Activated CD8-positive, alpha-beta T cell treated with anti-CD3 and anti-CD28 coated beads, Interleukin-2, amount 10 ng/mL, durations not matched to agents 7 days and 5 days (primary cell): ENCODE measurements around the gene CEP104. TPM values are rescaled to one million over a fixed set of nuclear protein-coding genes. Genes with fewer than 3 reads are reported as not detected.
"Not testable (repeated sequence)": the region's sequence is repeated elsewhere in the genome, so short reads cannot be mapped to it uniquely, and the experiment has no call there.

Experiments used
- ATAC-seq: fragments of 150-1000 bp; cut with Tn5 transposase; one replicate; pipeline ENCODE4 v1.10.0; 2021; ENCODE audit warnings: moderate library complexity
- CTCF ChIA-PET: fragments of 350-600 bp; sonication (Branson Sonifier 250); formaldehyde crosslinking; loops from one replicate; lab custom pipeline; 2021; ENCODE audit warnings: antibody characterized with exemption; lab: Charles Lee
- POLR2A ChIA-PET: fragments of 350-600 bp; sonication (Branson Sonifier 250); formaldehyde crosslinking; loops from one replicate; lab custom pipeline; 2021; ENCODE audit warnings: antibody characterized with exemption; lab: Charles Lee
- DNase-seq: peaks from one replicate; pipeline ENCODE4 v3.0.0-alpha.2; 2020
- H3K27ac Mint-ChIP-seq: one replicate; pipeline ENCODE4 v1.8.0; 2021; ENCODE audit warnings: mild to moderate bottlenecking, mixed read lengths
- H3K27me3 Mint-ChIP-seq: one replicate; pipeline ENCODE4 v1.8.0; 2021; ENCODE audit warnings: low read depth, mixed read lengths
- H3K36me3 Mint-ChIP-seq: one replicate; pipeline ENCODE4 v1.8.0; 2021; ENCODE audit warnings: low read depth, mixed read lengths
- H3K4me1 Mint-ChIP-seq: one replicate; pipeline ENCODE4 v1.8.0; 2021; ENCODE audit warnings: low read depth, mixed read lengths
- H3K4me3 Mint-ChIP-seq: one replicate; pipeline ENCODE4 v1.8.0; 2021; ENCODE audit warnings: mild to moderate bottlenecking, mixed read lengths
- H3K9me3 Mint-ChIP-seq: one replicate; pipeline ENCODE4 v1.8.0; 2022; ENCODE audit warnings: mixed read lengths; ENCODE audit not compliant: insufficient read depth
- total RNA-seq, 2 experiments: library from RNA; stranded (reverse); gene quantifications; one replicate each; pipeline ENCODE4 v1.2.3, GENCODE V29; 2021

CEP104 gene
- total RNA-seq, 2 experiments from 2014 or later = 41.2 to 47.0 TPM

DNA sequence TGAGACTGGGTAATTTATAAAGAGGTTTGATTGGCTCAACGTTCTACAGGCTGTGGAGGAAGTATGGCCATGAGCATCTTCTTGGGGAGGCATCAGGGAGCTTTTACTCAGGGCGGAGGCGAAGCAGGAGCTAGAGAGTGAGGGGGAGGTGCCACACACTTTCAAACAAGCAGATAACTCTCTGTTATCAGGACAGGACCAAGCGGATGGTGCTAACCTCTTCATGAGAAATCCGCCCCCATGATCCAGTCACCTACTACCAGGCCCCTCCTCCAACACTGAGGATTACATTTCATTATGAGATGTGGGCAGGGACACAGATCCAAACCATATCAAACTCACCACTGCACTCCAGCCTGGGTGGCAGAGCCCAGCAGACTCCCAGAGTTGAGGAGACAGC is 49.2 kb downstream of the CEP104 start:
- peaks cover under 1% of the 10 kb centered on the region for H3K27me3 Mint-ChIP-seq
- no peaks in the 10 kb centered on the region for H3K36me3 Mint-ChIP-seq
- no peak for ATAC-seq
- POLR2A ChIA-PET = no interaction called here
- no peak for DNase-seq
- no peak overlapping the region for H3K4me3 Mint-ChIP-seq
- CTCF ChIA-PET = no interaction called here
- H3K27ac Mint-ChIP-seq = no peak overlapping the region
- peaks cover 5% of the 10 kb centered on the region for H3K4me1 Mint-ChIP-seq
- no peaks in the 10 kb centered on the region for H3K9me3 Mint-ChIP-seq

DNA sequence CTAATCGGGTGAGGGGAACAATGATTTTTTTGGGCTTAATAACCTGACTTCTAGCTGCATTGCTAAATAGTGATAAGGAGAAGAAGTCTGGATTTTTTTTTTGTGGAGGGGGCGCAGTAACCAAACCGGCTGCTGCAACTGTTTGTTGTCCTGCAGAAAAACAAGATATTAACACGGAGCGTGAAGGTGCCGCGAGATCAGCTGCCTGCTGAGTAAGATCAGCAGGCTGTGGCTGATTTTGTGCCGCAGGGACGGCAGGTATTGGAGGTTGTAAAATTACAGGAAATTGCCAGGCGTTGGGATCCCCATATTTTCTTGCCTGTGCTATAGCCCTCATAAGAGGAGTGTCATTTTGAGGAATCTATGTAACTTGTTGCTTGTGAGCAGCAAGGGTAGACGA is 52.0 kb downstream of the CEP104 start:
- Mint-ChIP-seq H3K27me3 (peaks cover 12% of the 10 kb centered on the region), H3K4me3 (no peak overlapping the region), H3K4me1 (peaks cover 6% of the 10 kb centered on the region), H3K9me3 (no peaks in the 10 kb centered on the region), H3K36me3 (no peaks in the 10 kb centered on the region), H3K27ac (no peak overlapping the region)
- ChIA-PET POLR2A (interaction anchor here (1.2 kb wide), 1 partner anchor 8 kb away, joined by 3 read pairs; no protein-coding TSS in a partner anchor), CTCF (no interaction called here)
- DNase-seq (no peak), ATAC-seq (no peak)

DNA sequence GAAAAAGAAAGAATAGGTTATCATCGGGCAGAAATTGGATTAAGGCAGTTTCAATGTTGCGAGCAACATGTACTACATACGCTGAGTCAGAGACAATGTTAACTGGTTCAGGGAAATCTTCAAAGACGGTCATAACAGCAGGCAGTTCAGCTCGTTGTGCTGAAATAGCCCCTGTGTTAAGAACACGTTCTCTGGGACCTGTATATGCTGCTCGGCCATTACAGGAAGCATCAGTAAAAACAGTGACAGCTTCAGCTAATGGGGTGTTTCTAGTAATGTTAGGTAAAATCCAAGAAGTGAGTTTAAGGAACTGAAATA is 52.4 kb downstream of the CEP104 start:
- H3K4me3 Mint-ChIP-seq, H3K27ac Mint-ChIP-seq, H3K9me3 Mint-ChIP-seq, H3K4me1 Mint-ChIP-seq, POLR2A ChIA-PET, H3K36me3 Mint-ChIP-seq, DNase-seq, ATAC-seq: not testable (repeated sequence)
- peaks cover 12% of the 10 kb centered on the region for H3K27me3 Mint-ChIP-seq
- CTCF ChIA-PET = interaction anchor here (1.6 kb wide), 1 partner anchor 29 kb away, joined by 5 read pairs; no protein-coding TSS in a partner anchor

DNA sequence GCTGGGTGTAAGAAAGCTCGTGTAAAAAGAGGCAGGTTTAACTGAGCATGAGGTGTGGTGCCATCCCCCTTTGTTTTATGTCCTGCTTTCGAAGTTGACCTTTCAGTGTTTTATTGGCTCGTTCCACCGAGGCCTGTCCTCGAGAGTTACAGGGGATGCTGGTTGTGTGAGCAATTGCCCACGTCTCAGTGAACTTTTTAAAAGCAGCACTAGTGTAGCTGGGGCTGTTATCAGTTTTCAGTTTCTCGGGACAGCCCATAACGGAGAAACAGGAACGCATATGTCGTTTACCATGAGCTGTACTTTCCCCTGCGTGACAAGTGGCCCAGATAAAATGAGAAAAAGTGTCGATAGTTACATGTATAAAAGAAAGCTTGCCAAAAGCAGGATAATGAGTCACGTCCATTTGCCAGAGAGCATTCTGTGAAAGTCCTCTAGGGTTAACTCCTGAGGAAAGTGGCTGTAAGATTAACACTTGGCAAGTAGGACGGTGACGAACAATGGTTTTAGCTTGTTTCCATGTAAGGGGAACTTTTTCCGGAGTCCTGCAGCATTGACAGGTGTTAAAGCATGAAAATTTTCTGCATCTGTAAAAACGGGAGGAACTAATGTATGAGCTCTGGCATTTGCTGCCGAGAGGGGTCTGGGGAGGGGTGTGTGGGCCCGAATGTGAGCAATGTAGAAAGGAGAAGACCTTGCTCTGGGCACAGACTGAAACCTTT is 52.9 kb downstream of the CEP104 start:
- Mint-ChIP-seq H3K4me3 (no peak overlapping the region), H3K36me3 (no peaks in the 10 kb centered on the region), H3K27ac (no peak overlapping the region), H3K27me3 (peaks cover 12% of the 10 kb centered on the region), H3K9me3 (no peaks in the 10 kb centered on the region), H3K4me1 (peaks cover 4% of the 10 kb centered on the region)
- ChIA-PET POLR2A (no interaction called here), CTCF (interaction anchor here (1.6 kb wide), 1 partner anchor 28 kb away, joined by 5 read pairs; no protein-coding TSS in a partner anchor)
- no peak for ATAC-seq
- no peak for DNase-seq

DNA sequence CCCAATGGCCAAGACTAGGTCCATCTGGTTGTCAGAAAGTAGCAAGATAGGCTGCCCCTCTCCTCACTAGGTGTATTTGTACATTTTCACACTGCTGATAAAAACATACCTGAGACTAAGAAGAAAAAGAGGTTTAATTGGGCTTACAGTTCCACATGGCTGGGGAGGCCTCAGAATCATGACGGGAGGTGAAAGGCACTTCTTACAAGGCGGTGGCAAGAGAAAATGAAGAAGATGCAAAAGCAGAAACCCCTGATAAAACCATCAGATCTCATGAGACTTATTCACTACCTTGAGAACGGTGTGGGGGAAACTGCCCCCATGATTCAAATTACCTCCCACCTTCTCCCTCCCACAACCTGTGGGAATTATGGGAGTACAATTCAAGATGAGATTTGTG is 56.2 kb downstream of the CEP104 start:
- H3K36me3 Mint-ChIP-seq, ATAC-seq, H3K4me3 Mint-ChIP-seq, DNase-seq, H3K9me3 Mint-ChIP-seq, H3K27ac Mint-ChIP-seq, POLR2A ChIA-PET: not testable (repeated sequence)
- peaks cover 13% of the 10 kb centered on the region for H3K4me1 Mint-ChIP-seq
- peaks cover 12% of the 10 kb centered on the region for H3K27me3 Mint-ChIP-seq
- CTCF ChIA-PET = interaction anchor here (0.9 to 2.0 kb wide), 4 partner anchors 22 to 310 kb away, joined by 3 to 13 read pairs (median 4); no protein-coding TSS in a partner anchor

GRCh38 chr1:3799976-3800685 is 56.9 kb downstream of the CEP104 start:
- DNase-seq (no peak), ATAC-seq (no peak)
- ChIA-PET CTCF (no interaction called here), POLR2A (no interaction called here)
- Mint-ChIP-seq H3K36me3 (peaks cover 3% of the 10 kb centered on the region), H3K4me1 (peaks cover 17% of the 10 kb centered on the region), H3K27ac (no peak overlapping the region), H3K4me3 (no peak overlapping the region), H3K9me3 (no peaks in the 10 kb centered on the region), H3K27me3 (peaks cover 12% of the 10 kb centered on the region)

- ChIA-PET CTCF (interaction anchor here (0.7 to 2.2 kb wide), 4 partner anchors 11 to 72 kb away, joined by 3 to 13 read pairs (median 6); no protein-coding TSS in a partner anchor), POLR2A (interaction anchor here (0.8 to 2.1 kb wide), 7 partner anchors 9 to 252 kb away, joined by 3 to 8 read pairs (median 3); no protein-coding TSS in a partner anchor)
- Mint-ChIP-seq H3K27ac (peak within 1 kb of the TSS; percentile 88), H3K27me3 (peaks cover 10% of the 10 kb centered on the region), H3K4me3 (peak within 1 kb of the TSS; percentile 83), H3K9me3 (no peaks in the 10 kb centered on the region), H3K36me3 (peaks cover 11% of the 10 kb centered on the region), H3K4me1 (peaks cover 42% of the 10 kb centered on the region)
- peak; percentile 100 for ATAC-seq
- peak; percentile 95 for DNase-seq
These were observed 60.6 kb downstream of the CEP104 start, which contains the start of gene LRRC47 for GRCh38 chr1:3796215-3797061. Gene LRRC47 (minus strand): TSS chr1:3796498. CDS start chr1:3796476, 22 bp downstream.

DNA sequence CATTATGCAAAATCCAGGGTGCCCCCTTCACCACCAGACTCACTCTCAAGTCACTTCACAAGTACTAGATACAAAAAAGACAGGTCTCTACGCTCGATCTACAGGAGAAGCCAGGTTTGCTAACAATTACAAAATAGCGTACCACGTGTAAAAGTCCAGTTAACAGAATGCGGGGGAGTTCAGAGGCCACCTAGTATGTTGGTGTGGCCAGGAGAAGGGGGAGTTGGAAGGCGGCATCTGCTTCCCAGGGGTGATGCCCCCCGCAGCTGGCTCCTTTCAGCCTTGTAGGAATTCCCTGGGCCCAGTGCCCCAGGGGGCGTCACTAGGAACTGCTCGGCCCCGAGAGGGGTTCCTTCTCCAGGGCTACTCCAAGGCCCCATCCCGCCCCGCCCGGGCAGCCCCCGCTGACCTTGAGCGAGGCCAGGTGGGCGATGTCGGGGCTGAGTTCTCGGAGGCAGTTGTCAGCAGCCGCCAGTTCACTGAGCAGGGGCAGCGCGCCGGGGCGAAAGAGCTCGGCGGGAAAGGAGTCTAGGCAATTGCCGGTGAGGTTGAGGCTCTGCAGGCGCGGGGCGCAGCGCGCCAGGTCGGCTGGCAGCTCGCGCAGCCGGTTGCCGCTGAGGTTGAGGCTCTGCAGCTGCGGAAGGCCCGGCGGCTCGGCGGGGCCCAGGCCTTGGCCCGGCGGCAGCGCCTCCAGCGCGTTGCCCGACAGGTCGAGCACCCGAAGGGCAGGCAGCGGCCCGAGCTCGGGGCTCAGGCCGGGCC is 61.4 kb downstream of the CEP104 start:
- Mint-ChIP-seq H3K4me1 (peaks cover 38% of the 10 kb centered on the region), H3K27ac (peak overlapping the region; percentile 77), H3K9me3 (no peaks in the 10 kb centered on the region), H3K4me3 (peak overlapping the region; percentile 83), H3K27me3 (peaks cover 2% of the 10 kb centered on the region), H3K36me3 (peaks cover 11% of the 10 kb centered on the region)
- ATAC-seq = peak; percentile 42
- ChIA-PET CTCF (interaction anchor here (0.7 to 2.2 kb wide), 4 partner anchors 10 to 71 kb away, joined by 3 to 13 read pairs (median 6); no protein-coding TSS in a partner anchor), POLR2A (interaction anchor here (0.8 to 2.1 kb wide), 4 partner anchors 9 to 27 kb away, joined by 3 to 8 read pairs (median 4); no protein-coding TSS in a partner anchor)
- DNase-seq = peak; percentile 29

DNA sequence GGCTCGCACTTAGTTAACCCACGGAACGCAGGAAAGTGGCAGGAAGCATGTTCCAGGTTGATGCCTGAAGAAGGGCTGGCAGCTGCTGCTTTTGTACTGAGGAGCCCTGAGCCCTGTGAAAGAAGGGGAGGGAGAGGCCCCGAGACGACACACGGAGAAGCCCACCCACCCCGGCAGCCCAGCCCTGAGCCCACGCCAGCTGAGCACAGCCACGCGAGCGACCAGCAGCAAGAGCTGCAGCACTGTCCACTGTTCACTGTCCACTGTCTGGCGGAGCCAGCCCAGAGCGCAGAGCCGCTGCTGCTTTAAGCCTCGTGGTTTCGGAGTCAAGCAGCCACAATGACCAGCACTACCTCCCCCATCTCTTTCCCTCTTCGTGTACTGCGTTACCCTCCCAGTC is 66.1 kb downstream of the CEP104 start:
- ATAC-seq = no peak
- Mint-ChIP-seq H3K9me3 (no peaks in the 10 kb centered on the region), H3K27me3 (no peaks in the 10 kb centered on the region), H3K4me3 (no peak overlapping the region), H3K36me3 (peaks cover 18% of the 10 kb centered on the region), H3K4me1 (peaks cover 50% of the 10 kb centered on the region), H3K27ac (no peak overlapping the region)
- CTCF ChIA-PET = interaction anchor here (1.5 kb wide), 1 partner anchor 15 kb away, joined by 4 read pairs; no protein-coding TSS in a partner anchor
- DNase-seq = no peak
- POLR2A ChIA-PET = no interaction called here

- CTCF ChIA-PET = interaction anchor here (1.5 kb wide), 1 partner anchor 15 kb away, joined by 4 read pairs; no protein-coding TSS in a partner anchor
- H3K4me3 Mint-ChIP-seq = no peak overlapping the region
- ATAC-seq (no peak), DNase-seq (no peak)
- peaks cover 50% of the 10 kb centered on the region for H3K4me1 Mint-ChIP-seq
- POLR2A ChIA-PET = no interaction called here
- H3K36me3 Mint-ChIP-seq = peaks cover 19% of the 10 kb centered on the region
- H3K27me3 Mint-ChIP-seq = no peaks in the 10 kb centered on the region
- H3K27ac Mint-ChIP-seq = no peak overlapping the region
- H3K9me3 Mint-ChIP-seq = no peaks in the 10 kb centered on the region
These were observed 66.5 kb downstream of the CEP104 start for GRCh38 chr1:3790500-3790923.
